ENCODE measurements around the gene OPN5.

- TF ChIP-seq CTCF (IDR thresholded peaks at IDR 0.05): no peak
- TF ChIP-seq POLR2A (IDR thresholded peaks at IDR 0.05): no peak
Observed at GRCh38 chr6:47781732-47782131, at the start of gene OPN5.

Data from adrenal gland (tissue), 5 donors.